DMS153 treated with DMSO at 0.1 percent for 48 hours (cell line): Measurements from ENCODE around the gene GFOD1.
"Not testable (repeated sequence)": the region's sequence is repeated elsewhere in the genome, so short reads cannot be mapped to it uniquely, and the experiment has no call there.

Experiments used
- DNase-seq: peaks from one replicate; lab custom pipeline; 2025; ENCODE audit not compliant: unreplicated experiment; lab: John Stamatoyannopoulos, UW

Gene GFOD1

GRCh38 chr6:13445005-13445743 is 42.2 kb downstream of the GFOD1 start:
- DNase-seq = peak; percentile 54

GRCh38 chr6:13444604-13445003 is 42.8 kb downstream of the GFOD1 start:
- no peak for DNase-seq

GRCh38 chr6:13443978-13444377 is 43.4 kb downstream of the GFOD1 start:
- not testable (repeated sequence) for DNase-seq

GRCh38 chr6:13441778-13442177 is 45.6 kb downstream of the GFOD1 start:
- DNase-seq = no peak

GRCh38 chr6:13439644-13440043 is 47.8 kb downstream of the GFOD1 start:
- no peak for DNase-seq

DNA sequence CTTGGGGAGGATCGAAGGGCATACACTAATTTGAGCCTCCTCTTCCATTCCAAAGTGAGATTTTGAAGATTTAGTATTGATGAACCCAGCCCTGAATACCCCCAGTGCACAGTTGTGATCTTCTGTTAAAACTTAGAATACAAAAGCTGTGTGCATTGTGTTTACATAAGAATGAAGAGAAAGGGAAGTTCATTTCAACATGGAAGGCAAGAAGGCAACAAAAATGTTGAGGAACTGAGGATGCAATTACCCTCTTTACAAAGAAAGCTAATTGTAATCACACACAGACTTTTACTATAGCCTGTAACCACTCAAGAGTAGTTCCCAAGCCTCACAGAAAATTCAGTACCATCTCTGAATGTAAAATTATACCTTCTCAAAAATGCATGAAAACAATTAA is 49.3 kb downstream of the GFOD1 start:
- DNase-seq = no peak

- no peak for DNase-seq
Measured at GRCh38 chr6:13437218-13437996, 50.0 kb downstream of the GFOD1 start.

DNA sequence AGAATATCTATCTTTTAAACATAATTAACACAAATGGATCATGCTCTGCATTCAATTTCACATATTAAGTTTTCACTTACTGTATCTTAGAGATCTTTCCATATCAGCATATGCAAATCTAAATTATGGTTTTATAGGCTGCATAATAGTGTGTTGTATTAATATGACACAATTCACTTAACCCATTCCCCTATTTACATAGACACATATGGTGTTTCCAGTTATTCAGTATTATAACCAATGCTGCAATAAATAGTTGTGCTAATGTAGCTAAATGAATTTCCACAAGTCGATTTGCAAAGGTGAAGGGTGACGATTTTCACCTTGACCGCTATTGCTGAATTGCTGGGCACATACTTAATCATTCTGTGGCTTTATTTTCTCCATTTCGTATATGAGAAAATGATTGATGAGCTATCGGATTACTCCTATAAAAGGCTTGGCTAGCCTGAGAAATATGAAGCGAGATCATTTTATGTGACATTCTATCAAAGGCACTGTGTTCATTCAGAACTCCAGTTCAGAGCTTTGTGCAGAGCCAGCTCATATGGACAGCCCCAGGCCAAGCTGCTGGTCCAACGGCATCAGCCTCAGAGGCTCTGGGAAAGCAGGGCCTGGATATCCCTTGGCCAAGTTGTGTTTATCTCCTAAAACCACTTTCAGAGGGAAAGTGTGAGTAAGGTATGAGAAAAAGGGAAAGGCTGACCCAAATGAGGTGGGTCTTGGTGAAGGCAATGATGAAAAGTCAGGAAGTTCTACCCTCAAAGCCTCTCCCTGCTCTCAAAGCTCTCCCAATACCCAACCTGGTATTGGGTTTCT is 50.8 kb downstream of the GFOD1 start:
- DNase-seq = no peak

- no peak for DNase-seq
Measured at GRCh38 chr6:13435477-13436246, 51.7 kb downstream of the GFOD1 start.

GRCh38 chr6:13434777-13435176 is 52.6 kb downstream of the GFOD1 start:
- no peak for DNase-seq

DNA sequence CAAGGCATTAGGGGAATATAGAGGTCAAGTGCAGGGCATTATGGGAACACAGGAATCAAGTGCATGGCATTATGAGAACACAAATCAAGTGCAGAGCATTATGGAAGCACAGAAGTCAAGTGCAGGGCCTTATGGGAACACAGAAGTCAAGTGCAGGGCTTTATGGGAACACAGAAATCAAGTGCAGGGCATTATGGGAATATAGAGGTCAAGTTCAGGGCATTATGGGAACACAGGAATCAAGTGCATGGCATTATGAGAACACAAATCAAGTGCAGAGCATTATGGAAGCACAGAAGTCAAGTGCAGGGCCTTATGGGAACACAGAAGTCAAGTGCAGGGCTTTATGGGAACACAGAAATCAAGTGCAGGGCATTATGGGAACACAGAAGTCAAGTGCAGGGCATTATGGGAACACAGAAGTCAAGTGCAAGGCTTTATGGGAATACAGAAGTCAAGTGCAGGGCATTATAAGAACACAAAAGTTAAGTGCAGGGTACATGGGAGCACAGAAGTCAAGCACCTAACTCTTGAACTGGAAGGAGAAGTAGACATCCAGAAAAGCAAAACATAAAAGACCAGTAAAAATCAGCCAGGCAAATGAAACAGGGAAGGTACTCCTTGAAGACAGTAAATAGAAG is 53.1 kb downstream of the GFOD1 start:
- not testable (repeated sequence) for DNase-seq

GRCh38 chr6:13433709-13434121 is 53.7 kb downstream of the GFOD1 start:
- DNase-seq = peak; percentile 1

- DNase-seq = no peak
Measured at GRCh38 chr6:13432526-13433184, 54.7 kb downstream of the GFOD1 start.

GRCh38 chr6:13431861-13432465 is 55.4 kb downstream of the GFOD1 start:
- DNase-seq = no peak

GRCh38 chr6:13431059-13431656 is 56.2 kb downstream of the GFOD1 start:
- DNase-seq = no peak

DNA sequence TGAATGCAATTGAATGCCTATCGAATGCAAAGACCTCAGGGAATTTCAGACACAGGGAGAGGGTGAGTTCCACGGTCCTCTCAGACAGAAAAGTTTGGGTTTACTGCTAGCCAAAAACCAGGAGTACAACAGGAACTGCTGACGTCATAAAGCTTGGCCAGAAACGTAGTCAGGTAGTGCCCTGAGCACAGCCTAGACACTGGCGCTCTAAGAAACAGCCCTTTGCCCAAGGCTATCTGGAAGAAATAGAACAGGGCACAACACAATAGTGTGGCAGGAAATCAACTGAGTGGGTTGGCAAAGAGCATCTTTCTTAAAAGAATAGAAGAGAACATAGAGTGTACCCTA is 58.0 kb downstream of the GFOD1 start:
- DNase-seq = no peak

- DNase-seq = no peak
Measured at GRCh38 chr6:13428583-13429405, 58.6 kb downstream of the GFOD1 start.
